OCI-LY1 (cell line): ENCODE measurements around the gene PRAMEF1.

Experiments used
- CTCF ChIP-seq: fragments of 200-600 bp; sonication (generic), shearing (Covaris generic); IDR thresholded peaks from 2 replicates; pipeline ENCODE4 v1.5.1; 2017; ENCODE audit warnings: mild to moderate bottlenecking, antibody characterized with exemption, low read length, moderate library complexity, mixed read lengths
- EZH2 ChIP-seq: fragments of 200-600 bp; sonication (generic), shearing (Covaris generic); IDR thresholded peaks from 2 replicates; pipeline ENCODE4 v1.8.0; 2017; ENCODE audit warnings: borderline replicate concordance, mixed run types, mild to moderate bottlenecking, antibody characterized with exemption, low read length, moderate library complexity, mixed read lengths

GRCh38 chr1:12757836-12758235 lies 33.4 kb upstream of the PRAMEF1 start:
- no peak for TF ChIP-seq CTCF
- TF ChIP-seq EZH2, result no peak
